Inflammatory macrophage (primary cell): Measurements from ENCODE around the gene ESRRG.

Experiments
- DNase-seq, 2 donors: peaks; one replicate each; pipeline ENCODE4 v3.0.0-alpha.2; 2020 to 2022

Gene ESRRG

GRCh38 chr1:216627252-216627651, 96.0 kb downstream of the ESRRG start:
- DNase-seq, result no peak

- no peak for DNase-seq
These were observed 96.7 kb downstream of the ESRRG start for GRCh38 chr1:216626394-216627067.

- DNase-seq, result no peak
These were observed 101.7 kb downstream of the ESRRG start for GRCh38 chr1:216621536-216621935.

- no peak for DNase-seq
These were observed 106.0 kb downstream of the ESRRG start for GRCh38 chr1:216617081-216617875.

- no peak for DNase-seq
These were observed 106.8 kb downstream of the ESRRG start for GRCh38 chr1:216616425-216616824.

GRCh38 chr1:216614011-216614934, 109.0 kb downstream of the ESRRG start:
- DNase-seq, result no peak

- no peak for DNase-seq
These were observed 110.9 kb downstream of the ESRRG start for GRCh38 chr1:216612291-216612690.

- no peak for DNase-seq
These were observed 116.0 kb downstream of the ESRRG start for GRCh38 chr1:216607067-216607697.

- no peak for DNase-seq
These were observed 117.1 kb downstream of the ESRRG start for GRCh38 chr1:216606047-216606637.

- DNase-seq, result no peak
These were observed 118.5 kb downstream of the ESRRG start for GRCh38 chr1:216604771-216605170.

- peak; percentile 35 to 37 for DNase-seq
These were observed 122.3 kb downstream of the ESRRG start for GRCh38 chr1:216600730-216601609.

- DNase-seq, result no peak
These were observed 123.4 kb downstream of the ESRRG start for GRCh38 chr1:216599851-216600250.

- no peak for DNase-seq
These were observed 124.8 kb downstream of the ESRRG start for GRCh38 chr1:216598448-216598847.

- DNase-seq, result no peak
These were observed 126.9 kb downstream of the ESRRG start for GRCh38 chr1:216596281-216596862.

GRCh38 chr1:216587715-216588114, 135.5 kb downstream of the ESRRG start:
- no peak for DNase-seq

GRCh38 chr1:216582151-216582550, 141.1 kb downstream of the ESRRG start:
- DNase-seq, result no peak

- no peak for DNase-seq
These were observed 142.6 kb downstream of the ESRRG start for GRCh38 chr1:216580538-216581057.

- DNase-seq, result no peak
These were observed 146.8 kb downstream of the ESRRG start for GRCh38 chr1:216576234-216576937.

- no peak for DNase-seq
These were observed 156.5 kb downstream of the ESRRG start for GRCh38 chr1:216566641-216567205.
